ENCODE data around the gene ACOXL.
"Not testable (repeated sequence)": the region's sequence is repeated elsewhere in the genome, so short reads cannot be mapped to it uniquely, and the experiment has no call there.

Gene ACOXL

DNA sequence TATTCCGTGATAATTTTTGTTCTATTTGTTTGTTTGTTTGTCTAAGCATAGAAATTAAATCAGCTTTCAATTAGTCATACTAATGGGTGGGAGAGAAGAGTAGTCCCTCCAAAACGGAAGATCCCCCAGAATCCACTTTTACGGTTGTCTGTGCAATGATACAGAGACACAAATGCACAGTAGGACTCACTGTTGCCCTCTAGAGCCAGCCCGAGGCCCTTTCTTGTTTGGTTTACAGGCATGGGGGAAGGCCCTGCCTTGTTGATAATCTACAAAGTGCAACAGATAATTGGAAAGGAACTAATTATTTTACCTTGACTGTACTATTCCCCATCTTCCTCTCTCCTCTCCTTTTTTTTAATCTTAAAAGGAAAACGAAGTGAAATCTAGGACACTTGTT is 121.1 kb downstream of the ACOXL start:
- TF ChIP-seq, protein P1, sequence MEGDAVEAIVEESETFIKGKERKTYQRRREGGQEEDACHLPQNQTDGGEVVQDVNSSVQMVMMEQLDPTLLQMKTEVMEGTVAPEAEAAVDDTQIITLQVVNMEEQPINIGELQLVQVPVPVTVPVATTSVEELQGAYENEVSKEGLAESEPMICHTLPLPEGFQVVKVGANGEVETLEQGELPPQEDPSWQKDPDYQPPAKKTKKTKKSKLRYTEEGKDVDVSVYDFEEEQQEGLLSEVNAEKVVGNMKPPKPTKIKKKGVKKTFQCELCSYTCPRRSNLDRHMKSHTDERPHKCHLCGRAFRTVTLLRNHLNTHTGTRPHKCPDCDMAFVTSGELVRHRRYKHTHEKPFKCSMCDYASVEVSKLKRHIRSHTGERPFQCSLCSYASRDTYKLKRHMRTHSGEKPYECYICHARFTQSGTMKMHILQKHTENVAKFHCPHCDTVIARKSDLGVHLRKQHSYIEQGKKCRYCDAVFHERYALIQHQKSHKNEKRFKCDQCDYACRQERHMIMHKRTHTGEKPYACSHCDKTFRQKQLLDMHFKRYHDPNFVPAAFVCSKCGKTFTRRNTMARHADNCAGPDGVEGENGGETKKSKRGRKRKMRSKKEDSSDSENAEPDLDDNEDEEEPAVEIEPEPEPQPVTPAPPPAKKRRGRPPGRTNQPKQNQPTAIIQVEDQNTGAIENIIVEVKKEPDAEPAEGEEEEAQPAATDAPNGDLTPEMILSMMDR (conservative IDR thresholded peaks at IDR 0.05): peak; percentile 67
- no peak overlapping the region for H3K27ac ChIP-seq

DNA sequence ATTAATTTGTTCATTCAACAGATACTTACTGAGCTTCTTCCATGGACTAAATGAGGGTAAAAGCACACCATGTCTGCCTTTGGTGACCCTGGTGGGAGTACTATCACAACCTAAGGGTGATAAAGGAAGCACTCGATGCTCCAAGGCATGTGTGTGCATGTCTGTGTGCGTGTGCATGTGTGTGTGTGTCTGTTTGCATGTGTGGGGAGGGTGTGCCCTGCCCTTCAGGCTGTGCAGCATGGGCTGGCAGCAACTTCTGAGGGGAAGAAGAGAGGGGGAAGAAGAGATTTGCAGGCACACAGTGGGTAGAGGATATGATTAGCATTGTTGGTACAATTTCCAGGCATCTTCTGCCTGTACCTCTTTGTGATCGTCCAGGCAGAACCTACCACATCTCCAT is 121.6 kb downstream of the ACOXL start:
- TF ChIP-seq, protein P1 (conservative IDR thresholded peaks at IDR 0.05): no peak
- no peak overlapping the region for H3K27ac ChIP-seq

DNA sequence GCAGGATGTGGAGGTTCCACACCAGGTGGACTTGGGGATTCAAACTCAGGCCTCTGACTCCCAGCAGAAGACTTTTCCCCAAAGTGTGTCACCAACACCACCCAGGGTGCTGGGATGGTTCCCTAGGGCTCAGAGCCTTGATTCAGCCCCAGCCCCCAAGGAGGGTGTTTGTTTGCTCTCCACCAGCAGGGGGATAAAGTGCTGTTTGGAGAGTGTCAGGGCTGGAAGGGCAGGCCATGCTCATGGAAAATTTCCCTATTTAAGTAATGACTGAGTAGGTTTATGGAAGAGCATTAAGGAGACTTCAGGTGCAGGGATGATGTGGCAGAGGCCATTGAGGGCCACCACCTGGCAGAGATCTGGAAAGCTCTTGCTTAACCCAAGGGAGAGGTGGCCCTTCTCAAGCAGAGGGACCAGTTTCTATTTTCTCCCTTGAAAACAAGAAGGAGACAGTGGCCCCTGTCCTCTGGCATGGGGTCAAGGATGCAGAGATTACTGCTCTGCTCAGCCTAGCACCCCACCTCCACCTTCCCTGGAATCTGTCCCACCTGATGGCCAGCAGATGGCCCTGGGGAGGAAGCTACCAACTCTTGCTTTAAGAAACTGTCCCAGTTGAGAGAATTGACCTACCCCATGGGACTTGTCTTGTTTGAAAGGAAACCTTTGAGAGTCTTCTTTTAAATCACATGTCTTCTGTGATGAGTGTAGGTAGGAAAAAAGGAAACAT is 122.1 kb downstream of the ACOXL start:
- no peak overlapping the region for H3K27ac ChIP-seq
- TF ChIP-seq, protein P1 (conservative IDR thresholded peaks at IDR 0.05): no peak

DNA sequence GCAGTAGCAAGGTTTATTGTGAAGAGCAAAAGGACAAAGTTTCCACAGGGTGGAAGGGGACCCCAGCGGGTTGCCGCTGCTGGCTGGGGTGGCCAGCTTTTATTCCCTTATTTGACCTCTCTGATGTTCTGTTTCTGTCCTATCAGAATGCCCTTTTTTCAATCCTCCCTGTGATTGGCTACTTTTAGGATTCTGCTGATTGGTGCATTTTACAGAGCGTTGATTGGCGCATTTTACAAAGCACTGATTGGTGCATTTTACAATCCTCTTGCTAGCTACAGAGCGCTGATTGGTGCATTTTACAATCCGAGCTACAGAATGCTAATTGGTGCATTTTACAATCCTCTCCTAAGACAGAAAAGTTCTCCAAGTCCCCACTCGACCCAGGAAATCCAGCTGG is 123.5 kb downstream of the ACOXL start:
- H3K27ac ChIP-seq: not testable (repeated sequence)

DNA sequence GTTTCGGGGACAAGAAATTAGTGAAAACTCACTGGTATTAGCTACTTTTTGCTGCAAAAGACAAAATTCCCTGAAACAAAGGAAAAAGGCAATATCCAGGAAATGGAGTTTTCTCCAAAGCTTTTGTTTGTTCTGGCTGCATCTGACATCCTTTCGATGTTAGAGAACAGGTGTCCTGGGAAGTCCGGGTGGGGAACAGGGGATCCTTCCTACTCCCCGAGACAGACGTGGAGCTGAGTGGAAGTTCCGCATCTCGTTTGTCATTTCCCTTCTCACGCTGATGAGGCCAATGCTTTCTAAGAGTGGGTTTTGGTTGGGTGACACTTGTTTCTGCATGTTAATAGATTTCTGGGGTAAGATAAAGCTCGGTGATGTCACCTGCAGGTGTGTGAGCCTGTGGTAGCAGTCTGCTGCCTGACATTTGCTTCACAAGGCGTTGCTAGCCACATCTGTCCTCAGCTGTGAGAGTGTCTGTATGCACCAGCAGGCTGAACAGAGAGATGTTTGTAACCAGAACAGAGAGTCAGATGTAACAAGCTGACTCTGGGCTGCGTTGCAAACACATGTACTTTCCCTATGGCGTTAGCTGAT is 125.9 kb downstream of the ACOXL start:
- TF ChIP-seq, protein P1 (conservative IDR thresholded peaks at IDR 0.05): no peak

DNA sequence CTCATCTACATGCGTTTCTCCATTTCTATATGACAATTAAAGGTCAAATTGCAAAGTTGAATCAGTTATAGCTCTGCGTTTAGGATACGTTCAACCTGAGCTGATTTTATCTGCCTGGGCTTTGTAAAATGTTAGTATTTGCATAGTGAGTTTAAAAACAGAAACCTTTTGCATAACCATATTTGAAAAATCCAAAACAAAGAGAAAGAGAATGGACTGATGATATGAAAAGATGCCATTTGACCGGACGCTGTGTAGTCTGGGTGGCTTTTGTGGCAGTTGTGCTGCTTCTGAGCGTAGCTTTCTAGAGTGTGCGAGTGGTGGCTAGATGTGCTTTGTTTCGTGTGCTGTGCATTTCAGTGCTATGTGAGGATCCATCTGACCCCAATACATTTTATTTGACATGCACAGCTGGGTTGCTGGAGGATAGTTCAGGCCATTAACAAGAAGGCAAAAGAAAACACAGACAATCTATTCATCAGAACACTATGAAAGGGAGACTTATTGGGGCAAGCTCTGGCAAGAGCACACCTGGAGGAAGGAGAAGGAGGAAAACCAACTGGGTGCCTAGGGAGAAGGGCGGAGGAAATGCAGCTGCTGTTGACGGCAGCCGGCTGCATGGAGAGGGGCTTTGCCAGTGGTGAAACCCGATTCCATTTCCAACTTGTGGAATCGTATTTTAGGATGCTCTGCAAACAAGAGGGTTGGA is 126.8 kb downstream of the ACOXL start:
- TF ChIP-seq, protein P1 (conservative IDR thresholded peaks at IDR 0.05): no peak

More for the DNA sequence above, 125.9 kb downstream of the ACOXL start:
- H3K27ac ChIP-seq: no peak overlapping the region

DNA sequence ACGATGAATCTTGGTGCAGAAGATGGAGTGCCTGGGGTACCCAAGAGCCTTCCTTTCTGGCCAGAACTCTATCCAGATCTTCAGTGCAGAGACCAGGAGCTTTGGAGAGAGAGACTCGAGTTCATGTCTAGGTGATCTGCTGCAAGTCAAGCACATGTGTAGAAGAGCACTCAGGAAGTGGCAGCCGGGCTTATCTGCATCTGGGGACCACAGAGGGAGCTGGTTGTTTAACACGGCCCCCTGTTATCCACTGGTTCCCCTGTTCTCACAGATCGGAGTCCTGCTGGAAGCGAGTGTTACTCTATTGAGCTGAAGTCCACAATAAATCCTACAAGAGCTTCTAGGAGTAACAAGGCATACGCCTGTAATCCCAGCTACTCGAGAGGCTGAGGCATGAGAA is 128.3 kb downstream of the ACOXL start:
- TF ChIP-seq, protein P1 (conservative IDR thresholded peaks at IDR 0.05): no peak
- no peak overlapping the region for H3K27ac ChIP-seq

More for the DNA sequence above, 126.8 kb downstream of the ACOXL start:
- H3K27ac ChIP-seq: no peak overlapping the region

All from VCaP (cell line).